Right renal pelvis (tissue), 4 donors: ENCODE data around the gene ZSWIM1. TPM values are rescaled to one million over a fixed set of nuclear protein-coding genes. Genes with fewer than 3 reads are reported as not detected.

Source experiments
- DNase-seq, 4 donors: peaks; one replicate each; pipeline ENCODE4 v3.0.0-alpha.2; 2013; ENCODE audit warnings: low read depth in 4 of 4, low spot score in 3 of 4, missing footprints in 1 of 4
- polyA plus RNA-seq, 4 donors: library from polyadenylated mRNA; unstranded; fragments of 120-200 nt; gene quantifications; one replicate each; pipeline ENCODE4 v1.2.1, GENCODE V29; 2013; ENCODE audit not compliant: insufficient read length in 4 of 4

ZSWIM1 gene
- polyA plus RNA-seq, result 10 to 100 TPM; 13.3 to 15.7 (median 15.3) TPM

GRCh38 chr20:45880988-45881788 is at the start of gene ZSWIM1:
Gene ZSWIM1 (plus strand): TSS chr20:45881227. CDS start chr20:45882593, 1,366 bp downstream.
- DNase-seq, result peak; percentile 97 to 99 (median 99)

DNA sequence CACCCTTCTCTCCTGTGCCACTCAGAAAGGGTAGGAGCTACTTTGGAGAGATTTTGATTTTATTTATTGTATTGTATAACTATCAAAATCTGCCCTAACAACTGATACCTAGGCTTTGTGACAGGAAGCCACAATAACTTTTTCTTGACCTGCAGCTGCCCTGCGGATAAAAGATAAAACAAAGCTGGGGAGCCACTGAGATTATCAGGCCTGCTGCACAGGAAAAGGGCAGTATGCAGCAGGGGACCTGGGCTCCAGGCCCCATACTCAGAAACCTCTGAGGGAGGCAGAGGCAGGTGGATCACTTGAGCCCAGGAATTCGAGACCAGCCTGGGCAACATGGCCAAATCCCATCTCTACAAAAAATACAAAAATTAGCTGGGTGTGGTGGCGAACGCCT is 48.4 kb upstream of the ZSWIM1 start:
- no peak for DNase-seq

GRCh38 chr20:45833030-45833882 is 47.8 kb upstream of the ZSWIM1 start, which contains the start of gene SNX21:
Gene SNX21 (plus strand): TSS chr20:45833799. CDS start chr20:45833920, 121 bp downstream.
- DNase-seq, result no peak

- DNase-seq, result no peak
Observed at GRCh38 chr20:45833883-45834796, 46.9 kb upstream of the ZSWIM1 start.

GRCh38 chr20:45834797-45835161 is 46.2 kb upstream of the ZSWIM1 start:
- DNase-seq, result no peak

- DNase-seq, result no peak
Observed at GRCh38 chr20:45835329-45835765, 45.7 kb upstream of the ZSWIM1 start.

- no peak for DNase-seq
Observed at GRCh38 chr20:45835825-45836224, 45.2 kb upstream of the ZSWIM1 start.

DNA sequence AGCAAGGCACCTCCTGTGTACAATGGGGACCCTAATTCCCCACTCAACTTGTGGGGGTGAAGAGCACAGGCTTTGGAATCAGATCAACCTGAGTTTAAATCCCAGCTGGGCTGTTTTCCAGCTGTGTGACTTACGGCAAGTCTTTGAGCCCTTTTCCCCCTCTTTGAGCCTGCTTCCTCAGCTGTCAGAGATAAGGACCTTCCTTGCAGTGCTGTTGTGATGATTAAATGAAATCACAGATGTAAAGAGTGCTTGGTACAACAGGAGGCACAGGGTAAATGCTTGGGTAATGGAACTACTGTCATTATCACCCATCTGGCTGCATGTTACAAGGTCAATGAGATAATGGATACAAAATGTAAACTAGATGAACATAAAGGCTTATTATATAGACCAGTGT is 44.2 kb upstream of the ZSWIM1 start:
- no peak for DNase-seq

DNA sequence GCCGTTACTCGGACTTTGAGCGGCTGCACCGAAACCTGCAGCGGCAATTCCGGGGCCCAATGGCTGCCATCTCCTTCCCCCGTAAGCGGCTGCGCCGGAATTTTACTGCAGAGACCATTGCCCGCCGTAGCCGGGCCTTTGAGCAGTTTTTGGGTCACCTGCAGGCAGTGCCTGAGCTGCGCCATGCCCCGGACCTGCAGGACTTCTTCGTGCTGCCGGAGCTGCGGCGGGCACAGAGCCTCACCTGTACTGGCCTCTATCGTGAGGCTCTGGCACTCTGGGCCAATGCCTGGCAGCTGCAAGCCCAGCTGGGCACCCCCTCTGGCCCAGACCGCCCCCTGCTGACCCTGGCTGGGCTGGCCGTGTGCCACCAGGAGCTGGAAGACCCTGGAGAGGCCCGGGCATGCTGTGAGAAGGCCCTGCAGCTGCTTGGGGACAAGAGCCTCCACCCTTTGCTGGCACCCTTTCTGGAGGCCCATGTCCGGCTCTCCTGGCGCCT is 40.3 kb upstream of the ZSWIM1 start:
- no peak for DNase-seq

DNA sequence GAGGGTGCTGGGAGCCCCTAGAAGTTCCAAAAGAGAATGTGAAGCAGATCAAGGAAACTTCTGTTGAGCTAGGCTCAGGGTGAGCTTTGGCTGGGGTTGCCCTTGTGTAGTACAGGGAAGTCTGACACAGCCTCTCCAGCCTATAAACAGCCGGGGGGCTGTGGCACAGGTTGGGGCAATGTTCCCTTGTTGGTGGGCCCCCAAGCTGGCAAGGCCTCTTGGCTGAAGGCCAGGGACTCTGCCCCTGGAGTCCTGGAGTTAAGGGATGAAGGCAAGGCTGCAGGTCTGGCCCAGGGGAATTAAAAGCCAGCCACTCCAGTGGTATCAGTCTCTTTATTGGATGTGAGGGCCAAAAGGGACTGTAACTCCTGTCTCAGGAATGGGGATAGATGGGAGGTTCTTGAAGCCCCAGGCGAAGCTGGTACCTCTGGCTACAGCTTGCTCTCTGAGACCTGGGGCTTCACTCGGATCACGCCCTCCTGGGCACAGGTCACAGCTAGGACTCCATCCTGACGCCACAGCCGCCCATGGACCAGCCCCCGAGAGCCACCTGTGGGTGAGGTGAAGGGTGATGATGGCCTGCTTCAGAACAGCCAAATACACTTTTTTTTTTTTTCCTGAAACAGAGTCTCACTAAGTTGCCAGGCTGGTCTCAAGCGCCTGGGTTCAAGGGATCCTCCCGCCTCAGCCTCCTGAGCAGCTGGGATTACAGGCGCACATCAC is 39.5 kb upstream of the ZSWIM1 start:
- DNase-seq, result no peak

DNA sequence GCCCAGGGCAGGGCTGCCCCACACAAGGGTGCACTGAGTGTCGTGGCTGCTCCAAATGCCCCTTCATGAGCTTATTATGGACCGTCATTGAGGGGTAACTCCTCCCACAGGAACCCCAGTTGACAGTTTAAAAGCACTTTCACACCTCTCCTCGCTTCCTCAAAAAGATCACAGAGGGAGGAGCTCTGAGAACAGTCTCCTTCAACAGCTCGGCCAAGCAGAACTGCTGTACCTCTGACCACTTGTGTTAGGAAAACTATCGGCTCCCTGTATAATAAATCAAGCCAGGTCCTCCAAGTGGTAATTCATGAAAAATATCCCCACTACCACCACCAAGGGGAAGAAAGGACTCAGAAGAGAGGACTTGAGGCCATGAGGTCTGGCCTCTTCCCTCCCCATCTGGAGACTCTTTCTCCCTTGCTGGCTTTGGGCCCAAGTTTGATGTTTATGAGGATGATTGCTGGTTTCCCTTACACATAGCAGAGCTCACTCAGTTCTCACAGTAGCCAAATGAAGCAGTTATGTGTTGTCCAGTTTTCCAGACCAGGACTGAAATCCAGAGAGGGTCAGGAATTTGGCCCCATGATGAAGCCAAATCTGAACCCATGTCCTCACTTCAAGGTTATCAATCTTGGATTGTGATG is 38.7 kb upstream of the ZSWIM1 start:
- DNase-seq, result no peak

DNA sequence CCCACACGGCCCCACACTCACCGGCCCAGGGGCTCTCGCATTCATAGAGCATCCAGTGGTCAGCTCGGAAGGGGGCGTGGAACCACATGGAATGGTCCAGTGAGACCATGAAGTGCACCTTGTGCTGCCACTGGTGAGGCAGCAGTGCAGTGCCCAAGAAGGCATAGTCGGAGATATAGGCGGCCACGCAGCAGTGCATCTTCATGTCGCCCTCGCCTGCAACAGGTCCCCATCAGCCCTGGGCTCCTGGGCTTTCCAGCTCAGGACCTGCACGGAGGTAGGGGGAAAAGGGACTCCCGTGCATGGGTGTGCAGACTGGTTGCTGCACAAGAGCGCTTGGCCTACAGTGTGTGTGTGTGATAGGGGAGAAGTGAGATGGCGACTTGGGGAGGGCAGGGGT is 37.5 kb upstream of the ZSWIM1 start:
- DNase-seq, result no peak

DNA sequence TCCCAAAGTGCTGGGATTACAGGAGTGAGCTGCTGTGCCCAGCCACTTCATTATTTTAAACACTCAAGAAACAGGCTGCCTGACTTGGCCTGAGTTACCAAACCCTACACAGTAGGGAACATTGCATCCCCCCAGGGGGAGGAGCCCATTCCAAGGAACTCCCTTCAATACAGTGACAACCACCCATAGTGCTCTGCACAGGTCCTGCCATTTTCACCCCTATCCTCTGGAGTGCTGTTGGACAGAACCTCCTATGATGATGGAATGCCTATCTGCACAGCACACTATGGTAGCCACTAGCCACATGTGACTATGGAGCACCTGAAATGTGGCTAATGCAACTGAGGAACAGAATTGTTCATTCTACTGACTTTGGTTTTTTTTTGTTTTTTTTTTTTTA is 35.6 kb upstream of the ZSWIM1 start:
- DNase-seq, result no peak

GRCh38 chr20:45848421-45848820 is 32.6 kb upstream of the ZSWIM1 start:
- no peak for DNase-seq

- DNase-seq, result no peak
Observed at GRCh38 chr20:45848969-45849582, 32.0 kb upstream of the ZSWIM1 start.

- DNase-seq, result no peak
Observed at GRCh38 chr20:45850238-45850637, 30.8 kb upstream of the ZSWIM1 start.

GRCh38 chr20:45850926-45851325 is 30.1 kb upstream of the ZSWIM1 start:
- no peak for DNase-seq

DNA sequence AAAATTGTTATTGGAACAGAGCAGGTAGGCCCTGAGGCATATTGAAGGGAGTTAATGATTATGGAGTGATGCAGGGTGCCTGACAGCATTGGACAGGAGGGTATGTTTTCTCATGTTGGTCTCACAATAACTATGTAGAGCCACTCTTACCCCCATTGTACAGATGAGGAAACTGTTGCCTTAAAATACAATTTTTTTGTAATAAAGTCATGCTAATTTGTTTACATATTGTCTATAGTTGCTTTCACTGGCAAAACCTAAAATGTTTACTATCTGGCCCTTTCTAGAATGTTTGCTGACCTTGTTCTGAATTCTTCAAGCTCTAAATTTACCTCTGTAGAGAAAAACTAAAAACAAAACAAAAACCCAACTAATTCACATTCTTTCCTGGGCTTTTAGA is 29.5 kb upstream of the ZSWIM1 start:
- no peak for DNase-seq

DNA sequence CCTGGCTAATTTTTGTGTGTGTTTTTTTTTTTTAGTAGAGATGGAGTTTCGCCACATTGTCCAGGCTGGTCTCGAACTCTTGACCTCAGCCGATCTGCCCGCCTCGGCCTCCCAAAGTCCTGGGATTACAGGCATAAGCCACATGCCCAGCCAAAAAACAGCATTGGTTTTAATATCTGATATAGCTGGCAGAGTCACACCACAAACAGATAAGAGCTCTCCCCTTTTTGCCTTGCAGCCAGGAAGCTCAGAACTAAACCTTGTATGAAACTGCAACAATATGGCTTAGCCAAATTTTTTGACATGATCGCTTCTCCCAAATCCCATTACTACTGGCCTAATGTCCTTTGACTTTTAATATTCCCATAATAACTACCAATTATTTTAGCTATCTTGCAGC is 28.7 kb upstream of the ZSWIM1 start:
- no peak for DNase-seq
